ENCODE data around the gene VEZT.
"Not testable (repeated sequence)": the region's sequence is repeated elsewhere in the genome, so short reads cannot be mapped to it uniquely, and the experiment has no call there.

Gene VEZT

GRCh38 chr12:95257541-95257940 lies 39.9 kb downstream of the VEZT start:
- DNase-seq (ENCODE audit: low spot score) = no peak

GRCh38 chr12:95258151-95258550 lies 40.5 kb downstream of the VEZT start:
- DNase-seq (ENCODE audit: low spot score) = no peak

- no peak for DNase-seq (ENCODE audit: low spot score)
Observed at GRCh38 chr12:95258803-95259202, 41.2 kb downstream of the VEZT start.

- no peak for DNase-seq (ENCODE audit: low spot score)
Observed at GRCh38 chr12:95259368-95259767, 41.8 kb downstream of the VEZT start.

- no peak for DNase-seq (ENCODE audit: low spot score)
Observed at GRCh38 chr12:95261109-95261508, 43.5 kb downstream of the VEZT start.

- DNase-seq (ENCODE audit: low spot score) = no peak
Observed at GRCh38 chr12:95262808-95263207, 45.2 kb downstream of the VEZT start.

GRCh38 chr12:95265765-95266164 lies 48.2 kb downstream of the VEZT start:
- DNase-seq (ENCODE audit: low spot score) = no peak

GRCh38 chr12:95266254-95266653 lies 48.6 kb downstream of the VEZT start:
- no peak for DNase-seq (ENCODE audit: low spot score)

- DNase-seq (ENCODE audit: low spot score) = no peak
Observed at GRCh38 chr12:95269892-95270291, 52.3 kb downstream of the VEZT start.

GRCh38 chr12:95271465-95271864 lies 53.9 kb downstream of the VEZT start:
- DNase-seq (ENCODE audit: low spot score) = no peak

GRCh38 chr12:95277139-95277538 lies 59.5 kb downstream of the VEZT start:
- DNase-seq (ENCODE audit: low spot score) = no peak

GRCh38 chr12:95279856-95280255 lies 62.2 kb downstream of the VEZT start:
- DNase-seq (ENCODE audit: low spot score) = no peak

GRCh38 chr12:95282266-95282665 lies 64.7 kb downstream of the VEZT start:
- no peak for DNase-seq (ENCODE audit: low spot score)

GRCh38 chr12:95283371-95283770 lies 65.8 kb downstream of the VEZT start:
- DNase-seq (ENCODE audit: low spot score) = no peak

- no peak for DNase-seq (ENCODE audit: low spot score)
Observed at GRCh38 chr12:95286713-95287112, 69.1 kb downstream of the VEZT start.

GRCh38 chr12:95291501-95291900 lies 73.9 kb downstream of the VEZT start:
- no peak for DNase-seq (ENCODE audit: low spot score)

- DNase-seq (ENCODE audit: low spot score) = no peak
Observed at GRCh38 chr12:95298916-95299315, 81.3 kb downstream of the VEZT start.

GRCh38 chr12:95300286-95300685 lies 82.7 kb downstream of the VEZT start:
- no peak for DNase-seq (ENCODE audit: low spot score)

GRCh38 chr12:95303476-95303875 lies 85.9 kb downstream of the VEZT start:
- no peak for DNase-seq (ENCODE audit: low spot score)

- no peak for DNase-seq (ENCODE audit: low spot score)
Observed at GRCh38 chr12:95304673-95305198, 87.1 kb downstream of the VEZT start.

GRCh38 chr12:95312656-95313055 lies 95.0 kb downstream of the VEZT start:
- DNase-seq (ENCODE audit: low spot score) = no peak

GRCh38 chr12:95314756-95315155 lies 97.1 kb downstream of the VEZT start:
- not testable (repeated sequence) for DNase-seq (ENCODE audit: low spot score)

- no peak for DNase-seq (ENCODE audit: low spot score)
Observed at GRCh38 chr12:95316798-95317197, 99.2 kb downstream of the VEZT start.

GRCh38 chr12:95318071-95318545 lies 100.5 kb downstream of the VEZT start:
- DNase-seq (ENCODE audit: low spot score) = no peak
